Activated effector memory CD4-positive, alpha-beta T cell treated with anti-CD3 and anti-CD28 coated beads, Interleukin-2, amount 50 U/mL, for 16 hours (primary cell): ENCODE results near the gene ZDHHC6.
"Not testable (repeated sequence)": the region's sequence is repeated elsewhere in the genome, so short reads cannot be mapped to it uniquely, and the experiment has no call there.

Experiments
- DNase-seq: peaks from one replicate; pipeline ENCODE4 v3.0.0-alpha.2; 2020

ZDHHC6 gene

GRCh38 chr10:112441520-112441919, 5.2 kb downstream of the ZDHHC6 start:
- no peak for DNase-seq

- no peak for DNase-seq
Measured at GRCh38 chr10:112438356-112438755, 8.4 kb downstream of the ZDHHC6 start.

- no peak for DNase-seq
Measured at GRCh38 chr10:112434988-112435619, 11.6 kb downstream of the ZDHHC6 start.

GRCh38 chr10:112433136-112433535, 13.6 kb downstream of the ZDHHC6 start:
- DNase-seq = no peak

GRCh38 chr10:112429654-112430230, 17.0 kb downstream of the ZDHHC6 start:
- DNase-seq = no peak

GRCh38 chr10:112429147-112429546, 17.6 kb downstream of the ZDHHC6 start:
- no peak for DNase-seq

GRCh38 chr10:112426111-112426510, 20.6 kb downstream of the ZDHHC6 start:
- DNase-seq = no peak

- no peak for DNase-seq
Measured at GRCh38 chr10:112424651-112425050, 22.1 kb downstream of the ZDHHC6 start.

GRCh38 chr10:112421731-112422130, 25.0 kb downstream of the ZDHHC6 start:
- DNase-seq = no peak

GRCh38 chr10:112412696-112413095, 34.0 kb downstream of the ZDHHC6 start:
- no peak for DNase-seq

GRCh38 chr10:112409755-112410154, 37.0 kb downstream of the ZDHHC6 start:
- no peak for DNase-seq

- DNase-seq = no peak
Measured at GRCh38 chr10:112409299-112409698, 37.4 kb downstream of the ZDHHC6 start.

GRCh38 chr10:112407696-112408095, 39.0 kb downstream of the ZDHHC6 start:
- DNase-seq = no peak

GRCh38 chr10:112406806-112407205, 39.9 kb downstream of the ZDHHC6 start:
- not testable (repeated sequence) for DNase-seq

- no peak for DNase-seq
Measured at GRCh38 chr10:112404617-112405016, 42.1 kb downstream of the ZDHHC6 start.

- no peak for DNase-seq
Measured at GRCh38 chr10:112402917-112403316, 43.8 kb downstream of the ZDHHC6 start.

GRCh38 chr10:112397592-112397991, 49.1 kb downstream of the ZDHHC6 start:
- no peak for DNase-seq

GRCh38 chr10:112395809-112396530, 50.7 kb downstream of the ZDHHC6 start:
- DNase-seq = no peak

GRCh38 chr10:112394475-112394875, 52.2 kb downstream of the ZDHHC6 start:
- DNase-seq = no peak

GRCh38 chr10:112393827-112394226, 52.9 kb downstream of the ZDHHC6 start:
- no peak for DNase-seq

GRCh38 chr10:112393341-112393740, 53.4 kb downstream of the ZDHHC6 start:
- no peak for DNase-seq

- no peak for DNase-seq
Measured at GRCh38 chr10:112390125-112390703, 56.5 kb downstream of the ZDHHC6 start.

GRCh38 chr10:112389271-112389822, 57.4 kb downstream of the ZDHHC6 start:
- peak; percentile 83 for DNase-seq

GRCh38 chr10:112388548-112388947, 58.2 kb downstream of the ZDHHC6 start:
- DNase-seq = no peak
